GM12865 (cell line): ENCODE measurements around the gene SGCD.

ENCODE experiments used
- DNase-seq: peaks from one replicate; pipeline ENCODE4 v3.0.0; 2010; ENCODE audit warnings: low read depth
- H3K4me3 ChIP-seq: 2 replicates; pipeline ENCODE4 v1.5.1; 2011; ENCODE audit warnings: mild to moderate bottlenecking, low read depth, low read length, control low read depth
- TF ChIP-seq, protein P1 (sequence below): IDR thresholded peaks from 2 replicates; pipeline ENCODE4 v1.5.1; 2011; ENCODE audit warnings: low read length, control low read depth, low read depth, inconsistent platforms; ENCODE audit not compliant: insufficient read depth; ENCODE audit errors: missing control alignments

The SGCD gene

DNA sequence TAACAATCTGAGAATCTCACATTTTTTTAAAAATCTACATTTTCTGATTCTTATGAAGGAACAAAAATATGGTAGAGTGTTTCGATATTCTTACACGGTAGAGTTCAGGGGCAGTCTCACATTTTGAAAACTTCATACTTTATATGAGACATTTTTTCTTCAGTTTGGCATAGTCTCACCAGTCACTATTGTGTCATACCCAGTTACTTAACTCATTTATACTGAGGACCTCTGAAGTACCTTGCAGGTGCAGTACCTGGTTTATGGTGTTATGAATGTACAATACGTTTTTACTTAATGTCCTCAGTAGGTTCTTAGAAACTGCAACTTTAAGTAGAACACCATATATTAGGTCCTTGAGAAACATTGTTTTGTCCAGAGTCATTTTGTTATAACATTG lies 196.6 kb downstream of the SGCD start:
- H3K4me3 ChIP-seq = no peak overlapping the region
- TF ChIP-seq, protein P1, sequence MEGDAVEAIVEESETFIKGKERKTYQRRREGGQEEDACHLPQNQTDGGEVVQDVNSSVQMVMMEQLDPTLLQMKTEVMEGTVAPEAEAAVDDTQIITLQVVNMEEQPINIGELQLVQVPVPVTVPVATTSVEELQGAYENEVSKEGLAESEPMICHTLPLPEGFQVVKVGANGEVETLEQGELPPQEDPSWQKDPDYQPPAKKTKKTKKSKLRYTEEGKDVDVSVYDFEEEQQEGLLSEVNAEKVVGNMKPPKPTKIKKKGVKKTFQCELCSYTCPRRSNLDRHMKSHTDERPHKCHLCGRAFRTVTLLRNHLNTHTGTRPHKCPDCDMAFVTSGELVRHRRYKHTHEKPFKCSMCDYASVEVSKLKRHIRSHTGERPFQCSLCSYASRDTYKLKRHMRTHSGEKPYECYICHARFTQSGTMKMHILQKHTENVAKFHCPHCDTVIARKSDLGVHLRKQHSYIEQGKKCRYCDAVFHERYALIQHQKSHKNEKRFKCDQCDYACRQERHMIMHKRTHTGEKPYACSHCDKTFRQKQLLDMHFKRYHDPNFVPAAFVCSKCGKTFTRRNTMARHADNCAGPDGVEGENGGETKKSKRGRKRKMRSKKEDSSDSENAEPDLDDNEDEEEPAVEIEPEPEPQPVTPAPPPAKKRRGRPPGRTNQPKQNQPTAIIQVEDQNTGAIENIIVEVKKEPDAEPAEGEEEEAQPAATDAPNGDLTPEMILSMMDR = no peak
- no peak for DNase-seq

GRCh38 chr5:156526081-156526925 lies 199.3 kb downstream of the SGCD start:
- DNase-seq = no peak
- H3K4me3 ChIP-seq = no peak overlapping the region
- TF ChIP-seq, protein P1 = no peak

GRCh38 chr5:156527611-156528010 lies 200.6 kb downstream of the SGCD start:
- TF ChIP-seq, protein P1 = no peak
- no peak overlapping the region for H3K4me3 ChIP-seq
- DNase-seq = no peak

DNA sequence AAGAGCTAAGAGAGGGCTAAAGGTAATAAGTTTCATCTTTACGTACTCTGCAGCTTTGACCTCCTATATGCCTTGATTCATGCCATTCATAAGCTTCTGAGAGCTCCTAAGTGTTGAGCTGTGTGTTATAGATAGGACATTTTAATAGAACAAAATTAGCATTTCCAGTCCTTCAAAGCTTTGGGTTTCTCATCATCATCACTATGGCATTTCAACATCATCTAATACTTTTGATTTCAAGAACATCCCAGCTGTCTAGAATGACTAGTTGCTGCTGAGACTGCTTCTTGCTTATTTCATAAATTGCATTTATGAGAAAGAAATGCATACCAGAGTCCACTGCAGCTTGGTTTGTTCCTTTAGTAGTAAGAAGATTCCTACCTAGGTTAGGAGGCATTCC lies 201.7 kb downstream of the SGCD start:
- no peak for DNase-seq

GRCh38 chr5:156529892-156530291 lies 202.9 kb downstream of the SGCD start:
- TF ChIP-seq, protein P1 = no peak
- DNase-seq = no peak
- no peak overlapping the region for H3K4me3 ChIP-seq

More for the DNA sequence above, 201.7 kb downstream of the SGCD start:
- no peak overlapping the region for H3K4me3 ChIP-seq
- TF ChIP-seq, protein P1 = no peak

DNA sequence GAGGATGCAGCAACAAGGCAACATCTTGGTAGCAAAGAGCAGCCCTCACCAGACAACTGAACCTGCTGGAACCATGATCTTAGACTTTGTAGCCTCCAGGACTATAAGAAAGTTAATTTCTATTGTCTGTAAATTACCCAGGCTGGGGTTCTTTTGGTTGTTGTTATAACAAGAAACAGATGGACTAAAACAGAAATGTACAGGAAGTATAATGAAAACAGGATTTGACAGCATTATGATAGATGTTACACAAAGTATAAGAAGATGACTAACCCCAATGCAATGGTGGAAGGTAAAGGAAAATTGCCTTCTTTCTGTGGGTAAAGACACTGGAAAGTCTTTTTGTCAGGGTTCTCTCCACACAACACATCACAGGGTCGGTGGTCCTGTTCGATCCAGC lies 204.2 kb downstream of the SGCD start:
- DNase-seq = no peak
- no peak overlapping the region for H3K4me3 ChIP-seq
- TF ChIP-seq, protein P1 = no peak

- no peak for DNase-seq
- H3K4me3 ChIP-seq = no peak overlapping the region
Observed at GRCh38 chr5:156532921-156533320, 206.0 kb downstream of the SGCD start.

More at GRCh38 chr5:156532921-156533320, 206.0 kb downstream of the SGCD start:
- TF ChIP-seq, protein P1 = no peak
